ENCODE data around the gene TCAP.
A peak's percentile ranks its signal among the peaks of the same experiment; 100 is the strongest.

Gene TCAP

DNA sequence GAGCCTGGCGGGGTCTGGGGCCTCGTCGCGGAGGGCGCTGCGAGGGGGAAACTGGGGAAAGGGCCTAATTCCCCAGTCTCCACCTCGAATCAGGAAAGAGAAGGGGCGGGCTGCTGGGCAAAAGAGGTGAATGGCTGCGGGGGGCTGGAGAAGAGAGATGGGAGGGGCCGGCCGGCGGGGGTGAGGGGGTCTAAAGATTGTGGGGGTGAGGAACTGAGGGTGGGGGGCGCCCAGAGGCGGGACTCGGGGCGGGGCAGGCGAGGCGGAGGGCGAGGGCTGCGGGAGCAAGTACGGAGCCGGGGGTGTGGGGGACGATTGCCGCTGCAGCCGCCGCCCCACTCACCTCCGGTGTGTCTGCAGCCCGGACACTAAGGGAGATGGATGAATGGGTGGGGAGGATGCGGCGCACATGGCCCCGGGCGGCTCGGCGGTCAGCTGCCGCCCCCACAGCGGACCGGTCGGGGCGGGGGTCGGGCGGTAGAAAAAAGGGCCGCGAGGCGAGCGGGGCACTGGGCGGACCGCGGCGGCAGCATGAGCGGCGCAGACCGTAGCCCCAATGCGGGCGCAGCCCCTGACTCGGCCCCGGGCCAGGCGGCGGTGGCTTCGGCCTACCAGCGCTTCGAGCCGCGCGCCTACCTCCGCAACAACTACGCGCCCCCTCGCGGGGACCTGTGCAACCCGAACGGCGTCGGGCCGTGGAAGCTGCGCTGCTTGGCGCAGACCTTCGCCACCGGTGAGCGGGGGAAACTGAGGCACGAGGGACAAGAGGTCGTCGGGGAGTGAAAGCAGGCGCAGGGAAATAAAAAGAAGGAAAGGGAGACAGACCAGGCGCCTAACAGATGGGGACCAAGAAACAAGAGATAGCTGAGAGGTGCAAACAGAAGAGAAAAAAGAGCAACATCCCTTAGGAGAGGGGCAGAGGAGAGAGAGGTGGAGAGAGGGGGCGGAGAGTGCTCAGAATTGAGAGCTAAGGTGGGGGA lies 3.1 kb downstream of the TCAP start, which contains the start of gene PNMT:
PNMT (plus strand) TSS at position 509 of the 980 bp plus-strand sequence; CDS start at position 532, 23 bp downstream.
- DNase-seq, result peak; percentile 38 to 72 (median 56)

DNA sequence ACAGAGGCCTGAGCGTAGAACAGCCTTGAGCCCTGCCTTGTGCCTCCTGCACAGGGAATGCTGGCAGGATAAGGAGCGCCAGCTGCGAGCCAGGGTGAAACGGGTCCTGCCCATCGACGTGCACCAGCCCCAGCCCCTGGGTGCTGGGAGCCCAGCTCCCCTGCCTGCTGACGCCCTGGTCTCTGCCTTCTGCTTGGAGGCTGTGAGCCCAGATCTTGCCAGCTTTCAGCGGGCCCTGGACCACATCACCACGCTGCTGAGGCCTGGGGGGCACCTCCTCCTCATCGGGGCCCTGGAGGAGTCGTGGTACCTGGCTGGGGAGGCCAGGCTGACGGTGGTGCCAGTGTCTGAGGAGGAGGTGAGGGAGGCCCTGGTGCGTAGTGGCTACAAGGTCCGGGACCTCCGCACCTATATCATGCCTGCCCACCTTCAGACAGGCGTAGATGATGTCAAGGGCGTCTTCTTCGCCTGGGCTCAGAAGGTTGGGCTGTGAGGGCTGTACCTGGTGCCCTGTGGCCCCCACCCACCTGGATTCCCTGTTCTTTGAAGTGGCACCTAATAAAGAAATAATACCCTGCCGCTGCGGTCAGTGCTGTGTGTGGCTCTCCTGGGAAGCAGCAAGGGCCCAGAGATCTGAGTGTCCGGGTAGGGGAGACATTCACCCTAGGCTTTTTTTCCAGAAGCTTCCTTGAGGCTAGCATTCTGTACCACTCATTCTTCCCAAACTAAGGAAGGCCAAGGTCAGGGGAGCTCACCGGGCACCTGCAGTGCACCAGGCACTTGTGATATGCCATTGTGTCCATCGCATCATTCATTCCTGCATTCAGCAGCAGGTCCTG lies 5.0 kb downstream of the TCAP start:
- no peak for DNase-seq

DNA sequence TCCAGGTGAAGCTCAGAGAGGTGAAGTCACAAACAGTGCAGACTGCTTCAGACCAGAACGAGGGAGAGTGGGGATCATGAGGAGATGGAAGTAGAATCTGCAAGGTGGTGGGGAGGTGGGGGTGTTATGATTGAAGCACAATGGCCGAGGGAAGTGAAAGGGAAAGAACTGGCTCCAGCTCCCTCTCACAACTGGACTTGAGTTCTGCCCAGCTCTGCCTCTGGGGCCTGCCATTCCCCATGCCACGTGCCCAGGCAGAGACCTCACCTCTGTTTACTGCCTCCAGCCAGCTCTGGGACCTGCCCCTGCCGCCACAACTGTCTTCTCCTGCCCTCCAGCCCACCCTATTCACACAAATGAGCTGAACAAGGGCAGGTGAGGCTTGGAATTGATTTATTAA lies 5.6 kb downstream of the TCAP start:
- no peak for DNase-seq

DNA sequence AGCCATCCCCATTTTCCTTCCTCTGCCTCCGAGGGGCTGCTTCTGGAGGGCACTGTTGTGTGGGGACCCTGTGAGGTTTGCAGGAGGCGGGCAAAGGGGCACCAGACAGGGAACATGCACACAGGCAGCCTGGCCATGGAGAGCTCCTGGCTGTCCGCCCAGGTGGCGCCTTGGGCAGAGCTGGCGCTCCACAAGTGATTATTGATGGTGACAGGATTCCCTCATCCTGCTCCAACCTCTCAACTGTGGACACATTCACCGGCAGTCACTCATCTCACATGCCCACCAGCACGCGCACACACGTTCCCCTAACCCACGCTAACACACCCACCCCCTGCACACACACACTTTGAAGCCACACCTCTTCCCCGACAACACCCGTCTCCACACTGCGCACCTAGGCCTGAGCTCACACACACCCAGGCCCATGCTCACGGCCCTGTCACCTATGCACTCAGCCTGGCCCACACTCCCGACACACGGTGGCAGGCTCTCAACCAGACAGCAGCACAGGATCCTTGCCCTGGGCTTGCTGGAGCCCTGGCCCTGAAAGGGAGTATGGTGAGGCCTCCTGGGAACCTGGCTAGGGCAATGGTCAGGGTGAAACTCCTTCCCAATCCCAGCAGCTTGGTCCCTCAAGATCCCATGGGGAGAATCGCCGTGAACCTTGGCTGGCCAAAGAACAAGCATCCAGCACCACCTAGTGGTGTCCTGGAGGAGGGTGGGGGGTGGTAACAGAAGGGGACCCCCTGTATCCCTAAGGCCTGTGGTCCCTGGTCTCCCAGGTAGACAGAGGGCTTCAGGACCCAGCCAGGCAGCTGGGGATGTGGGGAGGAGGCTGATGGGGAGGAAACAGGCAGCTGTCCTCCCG lies 6.7 kb downstream of the TCAP start:
- DNase-seq, result peak in 1 of 5 experiments; percentile 40

DNA sequence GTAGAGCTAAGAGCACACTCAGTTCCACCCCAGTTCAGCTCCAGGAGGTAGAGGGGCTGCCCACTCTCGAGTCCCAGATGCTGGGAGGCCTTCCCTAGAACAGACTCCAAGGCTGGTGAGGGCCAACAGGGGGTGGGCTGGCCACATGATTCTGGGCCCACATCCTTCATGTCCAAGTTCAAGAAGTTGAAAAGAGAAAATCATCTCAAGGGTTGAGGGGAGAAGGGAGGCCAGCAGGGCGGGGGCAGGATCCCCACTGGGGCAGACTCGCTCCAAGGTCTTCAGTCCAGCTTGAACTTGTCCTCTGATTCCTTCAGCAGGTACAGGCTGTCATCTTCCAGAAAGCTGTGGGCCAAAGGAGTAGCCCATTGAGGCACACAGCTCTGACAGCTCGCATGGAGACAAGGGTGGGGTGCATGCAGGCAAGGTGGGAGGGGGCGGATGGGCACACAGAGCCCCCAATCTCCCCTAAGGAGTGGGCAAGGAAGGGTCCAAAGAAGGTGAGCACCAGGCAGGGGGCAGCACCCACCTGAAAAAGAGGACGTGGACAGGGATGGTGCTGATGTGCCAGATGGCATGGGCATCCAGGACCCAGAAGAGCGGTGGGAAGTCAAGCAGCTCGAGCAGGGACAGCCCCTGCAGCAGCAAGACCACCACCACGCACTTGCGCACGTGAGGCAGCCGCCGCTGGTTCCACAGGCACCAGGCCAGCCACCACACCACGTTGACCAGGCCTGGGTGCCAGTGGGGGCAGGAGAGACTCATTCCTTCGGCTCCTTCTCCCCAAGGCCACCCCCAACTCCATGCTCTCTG lies 7.6 kb downstream of the TCAP start:
- no peak for DNase-seq

DNA sequence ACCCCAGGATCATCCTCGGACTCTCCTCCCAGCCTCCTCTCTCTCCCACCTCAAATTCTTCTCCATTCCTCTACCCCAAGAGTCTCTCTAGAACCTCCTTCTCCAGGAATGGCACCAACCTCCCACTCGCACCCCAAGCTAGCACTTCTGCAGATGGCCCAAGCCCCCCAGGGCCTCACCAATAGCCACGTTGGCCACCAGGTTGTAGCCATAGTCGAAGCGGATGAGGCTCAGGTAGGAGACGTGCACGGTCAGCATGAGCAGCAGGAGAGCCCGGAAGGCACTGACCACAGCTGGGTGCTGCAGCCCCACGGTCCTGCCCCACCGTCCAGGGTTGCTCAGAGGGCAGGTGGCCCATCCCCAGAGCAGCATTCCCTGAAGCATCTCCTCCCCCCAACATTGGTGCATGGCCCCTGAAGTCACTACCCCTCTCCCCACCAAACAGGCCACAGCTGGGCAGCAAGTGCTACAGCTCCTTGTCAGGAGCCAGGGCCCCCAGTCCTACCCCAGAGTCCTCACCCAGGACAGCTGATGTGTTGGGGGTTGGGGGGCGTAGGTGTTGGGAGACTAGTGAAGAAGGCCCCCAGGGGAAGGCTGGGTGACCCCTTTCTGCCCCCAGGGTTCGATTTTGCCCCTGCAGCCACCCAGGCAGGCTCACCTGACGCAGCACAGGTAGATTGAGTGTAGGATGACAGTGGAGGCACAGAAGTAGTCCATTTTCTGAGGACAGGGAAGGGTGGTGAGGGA lies 8.4 kb downstream of the TCAP start:
- DNase-seq, result no peak

DNA sequence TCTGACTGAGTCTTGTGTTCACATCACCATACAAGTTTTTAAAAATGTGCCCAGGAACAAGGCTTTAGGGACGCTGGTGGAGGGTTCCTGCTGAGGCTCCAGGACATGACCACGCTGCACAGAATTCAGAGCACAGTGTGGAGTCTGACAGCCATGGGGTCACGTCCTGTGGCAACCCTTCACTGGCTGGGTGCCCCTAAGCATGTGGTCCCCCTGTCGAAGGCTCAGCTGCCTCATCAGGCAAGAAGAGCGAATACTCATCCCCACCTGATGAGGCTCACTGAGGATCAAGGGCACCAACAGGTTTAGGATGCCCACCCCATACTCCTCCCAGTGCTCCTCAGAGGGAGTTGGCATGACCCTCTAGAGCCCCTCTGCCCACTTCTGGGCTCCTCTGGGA lies 9.0 kb downstream of the TCAP start:
- DNase-seq, result no peak

DNA sequence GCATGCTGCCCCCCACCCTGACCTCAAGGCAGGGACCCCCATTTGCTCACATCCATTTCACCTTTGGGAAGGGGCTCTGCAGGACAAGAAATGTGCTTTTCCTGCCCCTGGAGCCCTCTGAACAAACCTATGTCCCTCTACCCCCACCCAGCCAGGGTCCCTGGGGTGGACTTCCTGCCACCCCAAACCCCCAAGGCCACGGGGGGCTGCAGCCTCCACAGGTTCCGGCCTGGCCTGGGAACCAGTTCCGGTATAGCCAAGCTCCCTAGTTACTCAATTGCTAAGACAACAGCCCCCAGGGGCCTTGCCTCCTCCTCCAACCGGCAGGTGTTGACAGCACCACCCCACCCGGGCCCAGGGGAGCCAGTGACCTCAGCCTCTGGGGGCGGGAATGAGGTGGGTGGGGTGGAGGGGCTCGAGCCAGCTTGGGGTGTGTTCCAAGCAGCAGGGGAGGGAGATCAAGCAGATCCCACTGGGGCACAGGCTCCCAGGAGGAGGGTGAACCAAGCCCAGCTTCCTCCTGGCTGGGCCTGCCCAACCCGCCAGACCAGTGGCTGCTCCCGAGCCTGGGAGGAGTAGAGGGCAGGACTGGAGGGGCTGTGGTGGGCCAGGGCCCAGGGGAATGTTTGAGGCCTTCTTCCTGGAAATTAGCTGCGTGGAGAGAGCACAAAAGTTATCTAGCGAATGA lies 9.7 kb downstream of the TCAP start:
- DNase-seq, result no peak

DNA sequence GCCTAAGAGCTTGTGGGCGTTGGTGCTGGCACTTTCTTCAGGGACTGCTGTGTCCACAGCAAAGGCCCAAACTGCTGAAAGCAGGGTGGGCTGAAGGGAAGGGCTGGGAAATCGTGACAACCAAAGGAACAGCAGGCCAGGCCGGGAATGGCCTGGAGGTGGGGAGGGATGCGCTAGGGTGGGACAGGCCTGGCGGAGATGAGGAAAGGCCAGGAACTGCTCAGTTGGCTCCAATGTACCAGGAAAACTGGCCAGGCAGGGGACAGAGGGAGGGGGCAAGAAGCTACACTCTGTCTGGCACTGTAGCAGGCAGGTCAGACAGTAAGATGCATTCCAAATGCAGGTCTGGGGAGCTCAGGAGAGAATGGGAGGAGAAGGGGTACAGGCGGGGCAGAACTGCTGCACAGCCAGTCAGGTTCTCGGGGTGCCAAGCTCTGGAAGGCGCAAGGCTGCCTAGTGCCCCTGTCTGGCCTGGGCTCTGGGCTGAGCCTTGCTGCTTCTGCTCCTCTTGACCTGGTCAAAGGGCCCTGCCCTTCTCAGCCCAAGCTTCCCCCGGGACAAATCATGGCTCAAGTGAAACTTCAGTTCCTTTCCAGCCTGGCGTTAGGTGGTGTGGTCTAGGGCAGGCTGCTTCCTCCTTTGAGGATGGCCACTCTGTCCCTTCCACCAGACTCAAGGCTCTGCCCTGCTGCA lies 10.4 kb downstream of the TCAP start:
- DNase-seq, result no peak

DNA sequence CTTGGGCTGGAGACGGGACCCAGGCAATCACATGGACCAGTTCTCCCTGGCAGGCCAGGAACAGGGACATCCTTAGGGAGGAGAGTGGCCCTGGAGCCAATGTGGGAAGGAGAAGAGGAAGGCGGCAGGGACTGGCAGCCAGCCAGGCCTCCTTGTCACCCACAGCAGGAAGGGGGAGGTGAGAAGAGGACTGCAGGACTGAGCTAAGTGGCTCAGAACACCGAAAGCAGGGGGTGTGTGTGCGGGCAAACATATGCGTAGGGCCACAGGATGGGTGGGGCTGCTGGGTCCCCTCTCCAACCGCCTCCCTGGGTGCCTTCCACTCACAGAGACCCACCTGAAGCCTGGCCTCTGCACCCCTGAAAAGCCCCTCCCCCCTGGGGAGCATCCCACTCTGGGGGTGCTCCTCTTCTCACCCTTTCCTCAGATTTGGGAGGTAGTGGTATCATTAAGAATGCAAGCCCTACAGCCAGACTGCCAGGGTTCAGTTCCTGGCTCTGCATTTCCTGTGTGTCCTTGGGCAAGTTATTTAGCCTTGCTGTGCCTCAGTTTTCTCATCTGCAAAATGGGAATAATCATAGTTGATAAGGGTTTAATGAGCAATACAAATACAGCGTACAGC lies 11.2 kb downstream of the TCAP start:
- peak in 2 of 5 experiments; percentile 69 to 91 for DNase-seq

DNA sequence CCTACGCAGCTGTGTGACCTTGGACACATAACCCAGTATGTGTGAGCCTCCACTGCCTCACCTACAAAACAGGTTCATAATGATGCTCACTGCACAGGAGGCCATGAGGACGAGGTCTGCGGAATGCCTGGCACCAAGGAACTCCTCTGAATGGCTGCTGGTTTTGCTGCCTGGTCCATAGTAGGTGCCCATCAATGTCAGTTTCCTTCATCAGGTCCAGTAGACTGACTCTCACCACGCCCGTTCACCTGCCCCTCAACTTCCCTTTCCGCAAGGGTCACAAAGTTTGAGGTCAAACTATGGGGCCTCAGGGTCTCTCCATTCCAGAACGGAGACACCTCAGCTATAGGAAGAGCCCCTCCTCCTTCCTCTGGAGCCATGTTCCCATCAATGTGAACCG lies 11.9 kb downstream of the TCAP start:
- no peak for DNase-seq

DNA sequence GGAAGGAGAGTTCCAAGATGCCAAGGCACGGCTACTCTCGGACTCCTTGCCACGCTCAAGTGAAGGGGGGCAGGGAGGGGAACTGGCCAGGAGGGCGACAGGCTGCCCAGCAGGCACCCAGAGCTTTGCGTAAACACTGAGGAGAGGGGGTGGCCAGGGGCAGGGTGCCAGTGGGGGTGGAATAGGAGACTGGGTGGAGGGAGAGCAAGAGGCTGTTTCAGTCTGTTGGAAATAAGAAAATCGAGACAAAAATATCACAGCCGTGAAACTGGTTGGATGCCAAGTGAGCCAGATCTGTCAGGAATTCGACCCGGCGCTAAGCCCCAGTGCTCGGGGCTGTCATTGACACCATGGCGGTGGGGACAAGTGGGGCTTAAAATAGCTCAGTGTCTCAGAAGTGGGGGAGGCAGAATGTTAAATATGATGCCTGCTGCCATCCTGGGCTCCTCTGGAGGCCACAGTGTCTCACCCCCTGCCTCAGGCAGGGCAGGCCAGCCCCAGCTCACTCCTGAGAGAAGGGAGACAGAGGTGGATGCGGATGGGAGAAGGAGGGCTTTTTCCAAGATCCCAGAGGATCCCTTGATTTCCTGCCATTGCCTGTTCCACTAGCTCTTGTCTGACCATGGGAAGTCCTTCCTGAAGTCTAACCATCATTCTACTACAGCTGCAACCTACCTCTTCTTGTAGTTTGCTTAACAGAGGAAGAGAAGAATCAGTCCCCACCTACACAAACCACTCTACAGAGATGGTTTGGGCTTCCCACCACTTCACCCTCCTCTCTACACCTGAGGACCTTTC lies 12.6 kb downstream of the TCAP start:
- DNase-seq, result no peak

DNA sequence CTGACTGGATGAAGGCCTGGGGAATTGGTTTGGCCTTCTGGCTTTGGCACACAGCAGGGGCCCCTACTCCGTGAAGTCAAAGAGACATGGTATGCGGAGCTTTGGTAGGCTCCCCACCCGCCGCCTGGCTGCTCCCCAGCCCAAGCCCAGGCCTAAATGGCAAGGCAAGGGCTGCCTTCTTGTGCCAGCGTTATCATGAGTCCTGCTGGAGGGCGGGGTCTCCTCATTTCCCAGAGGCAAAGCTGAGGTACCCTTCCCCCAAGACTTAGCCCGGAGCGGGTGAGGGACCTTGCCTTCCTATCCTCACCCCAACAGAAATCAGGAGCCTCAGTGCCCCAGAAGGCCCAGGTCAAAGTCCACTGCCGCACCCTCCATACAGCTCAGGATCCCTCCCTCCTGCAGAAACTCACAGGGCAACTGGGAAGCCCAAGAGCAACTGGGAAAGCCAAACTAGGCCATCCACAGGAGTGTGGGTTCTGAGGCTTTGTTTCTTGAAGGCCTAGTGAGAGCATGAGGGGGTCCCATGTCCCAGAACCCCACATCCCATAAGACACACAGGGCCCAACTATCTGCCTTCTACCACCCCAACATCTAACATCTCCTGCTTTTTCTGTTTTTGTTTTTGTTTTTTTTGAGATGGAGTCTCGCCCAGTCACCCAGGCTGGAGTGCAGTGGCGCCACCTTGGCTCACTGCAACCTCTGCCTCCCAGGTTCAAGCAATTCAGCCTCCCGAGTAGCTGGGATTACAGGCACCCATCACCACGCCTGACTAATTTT lies 13.4 kb downstream of the TCAP start:
- DNase-seq, result no peak

DNA sequence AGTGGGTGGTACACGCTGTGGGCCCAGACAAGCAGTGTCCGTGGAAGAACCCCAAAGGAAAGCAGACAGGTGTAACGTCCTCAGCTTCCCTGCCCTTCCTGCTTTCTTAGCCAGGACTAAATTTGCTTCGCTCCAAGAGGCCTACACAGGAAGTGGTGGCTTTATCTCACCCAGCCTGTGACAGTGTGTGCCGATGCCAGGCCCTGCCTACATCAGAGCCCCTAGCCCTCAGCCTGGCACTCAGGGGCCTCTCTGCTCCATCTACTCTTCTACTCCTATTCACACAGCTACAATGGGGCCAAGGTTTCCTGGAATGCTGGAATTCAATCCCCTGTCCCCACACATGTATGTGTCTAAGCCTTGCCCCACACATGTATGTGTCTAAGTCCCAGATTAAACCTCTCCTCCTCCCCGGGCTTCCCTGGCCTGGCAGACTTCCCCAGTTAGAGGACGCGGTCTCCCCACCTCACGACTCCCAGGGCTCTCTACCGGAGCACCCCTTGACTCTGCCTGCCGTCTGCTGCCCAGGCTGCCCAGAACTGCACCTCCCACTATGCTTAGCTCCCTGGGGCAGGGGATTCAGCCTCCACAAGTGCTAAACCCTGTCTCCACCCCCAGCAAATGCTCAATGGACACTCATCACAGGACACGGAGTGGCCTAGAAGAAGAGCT lies 14.5 kb downstream of the TCAP start:
- peak in 2 of 5 experiments; percentile 45 to 88 for DNase-seq

DNA sequence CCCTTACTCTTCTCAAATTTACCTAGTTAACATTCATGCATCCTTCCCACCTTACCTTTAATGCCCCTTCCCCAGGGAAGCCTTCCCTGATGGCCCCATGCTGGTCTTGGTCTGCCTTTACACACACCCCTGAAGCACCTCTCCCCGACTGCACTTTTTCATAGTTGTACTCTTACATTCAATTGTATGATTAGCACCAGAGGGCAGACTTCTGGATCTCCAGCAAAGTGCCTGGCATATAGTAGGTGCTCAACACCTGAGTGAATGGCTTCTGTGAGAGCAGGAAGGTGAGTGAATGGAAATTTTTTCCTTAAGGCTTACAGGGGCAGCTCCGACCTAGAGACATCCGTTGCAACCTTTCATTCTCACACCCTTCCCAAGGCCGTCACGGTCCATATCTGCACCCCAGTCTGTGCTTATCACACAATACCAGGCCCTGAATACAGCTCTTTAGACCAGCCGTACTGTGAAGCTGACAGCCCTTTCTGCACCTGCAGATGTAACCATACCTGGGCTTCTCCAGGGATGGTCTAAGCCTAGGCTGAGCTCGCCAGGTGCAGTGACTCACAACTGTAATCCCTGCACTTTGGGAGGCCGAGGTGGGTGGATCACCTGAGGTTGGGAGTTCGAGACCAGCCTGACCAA lies 18.3 kb downstream of the TCAP start:
- no peak for DNase-seq
